Activated CD4-positive, alpha-beta T cell treated with anti-CD3 and anti-CD28 coated beads, Interleukin-2, amount 50 U/mL, for 16 hours (primary cell): ENCODE results near the gene GTF2F1.
"Not testable (repeated sequence)": the region's sequence is repeated elsewhere in the genome, so short reads cannot be mapped to it uniquely, and the experiment has no call there.

Source experiments
- DNase-seq: peaks from one replicate; pipeline ENCODE4 v3.0.0-alpha.2; 2020

The GTF2F1 gene, protein sequence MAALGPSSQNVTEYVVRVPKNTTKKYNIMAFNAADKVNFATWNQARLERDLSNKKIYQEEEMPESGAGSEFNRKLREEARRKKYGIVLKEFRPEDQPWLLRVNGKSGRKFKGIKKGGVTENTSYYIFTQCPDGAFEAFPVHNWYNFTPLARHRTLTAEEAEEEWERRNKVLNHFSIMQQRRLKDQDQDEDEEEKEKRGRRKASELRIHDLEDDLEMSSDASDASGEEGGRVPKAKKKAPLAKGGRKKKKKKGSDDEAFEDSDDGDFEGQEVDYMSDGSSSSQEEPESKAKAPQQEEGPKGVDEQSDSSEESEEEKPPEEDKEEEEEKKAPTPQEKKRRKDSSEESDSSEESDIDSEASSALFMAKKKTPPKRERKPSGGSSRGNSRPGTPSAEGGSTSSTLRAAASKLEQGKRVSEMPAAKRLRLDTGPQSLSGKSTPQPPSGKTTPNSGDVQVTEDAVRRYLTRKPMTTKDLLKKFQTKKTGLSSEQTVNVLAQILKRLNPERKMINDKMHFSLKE

DNA sequence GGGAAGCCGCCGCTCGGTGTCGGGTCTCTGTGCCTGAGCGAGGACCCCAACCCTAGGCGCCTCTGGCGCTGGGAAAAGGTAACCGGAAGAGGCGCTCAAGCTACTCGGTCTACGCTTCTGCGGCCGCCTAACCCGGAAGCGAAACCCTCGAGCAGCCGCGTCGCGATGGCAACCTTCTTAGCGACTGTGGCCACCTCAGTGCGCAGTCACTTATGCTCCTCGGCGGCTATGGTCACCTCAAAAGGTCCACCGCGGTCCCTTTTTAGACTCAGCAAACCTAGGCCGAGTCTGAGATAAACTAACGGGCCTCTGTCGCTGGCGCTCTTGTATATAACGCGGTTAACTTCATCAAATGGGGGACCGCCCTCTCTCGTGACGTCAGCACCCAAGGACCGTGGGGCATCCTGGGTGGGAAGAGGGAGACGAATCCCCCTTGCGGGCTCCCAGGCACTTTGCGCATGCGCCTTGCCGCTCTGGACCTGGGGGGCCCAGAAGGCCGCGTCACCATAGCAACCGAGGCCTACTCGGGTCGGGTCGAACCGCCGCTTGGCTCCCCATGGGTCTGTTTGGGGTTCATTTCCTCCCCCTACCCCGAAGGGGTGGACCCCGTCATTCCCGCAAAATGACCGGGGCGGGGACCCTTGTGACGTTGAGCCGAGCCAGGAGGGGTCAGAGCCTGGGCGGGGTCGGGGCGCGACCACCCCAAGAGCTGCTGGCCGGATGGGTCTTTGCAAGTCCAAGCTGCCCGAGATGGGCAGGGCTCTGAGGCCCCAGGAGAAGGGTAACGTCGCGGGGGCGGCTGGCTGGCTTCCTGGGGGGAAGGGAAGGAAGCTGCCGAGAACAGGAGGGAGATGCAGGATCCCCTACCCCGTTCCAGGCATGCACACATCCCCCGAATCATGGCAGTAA, at the start of gene GTF2F1:
GTF2F1 (minus strand) TSS at position 91 of the 909 bp plus-strand sequence. CDS start 169 bp downstream, outside the sequence.
- DNase-seq, result peak; percentile 95

DNA sequence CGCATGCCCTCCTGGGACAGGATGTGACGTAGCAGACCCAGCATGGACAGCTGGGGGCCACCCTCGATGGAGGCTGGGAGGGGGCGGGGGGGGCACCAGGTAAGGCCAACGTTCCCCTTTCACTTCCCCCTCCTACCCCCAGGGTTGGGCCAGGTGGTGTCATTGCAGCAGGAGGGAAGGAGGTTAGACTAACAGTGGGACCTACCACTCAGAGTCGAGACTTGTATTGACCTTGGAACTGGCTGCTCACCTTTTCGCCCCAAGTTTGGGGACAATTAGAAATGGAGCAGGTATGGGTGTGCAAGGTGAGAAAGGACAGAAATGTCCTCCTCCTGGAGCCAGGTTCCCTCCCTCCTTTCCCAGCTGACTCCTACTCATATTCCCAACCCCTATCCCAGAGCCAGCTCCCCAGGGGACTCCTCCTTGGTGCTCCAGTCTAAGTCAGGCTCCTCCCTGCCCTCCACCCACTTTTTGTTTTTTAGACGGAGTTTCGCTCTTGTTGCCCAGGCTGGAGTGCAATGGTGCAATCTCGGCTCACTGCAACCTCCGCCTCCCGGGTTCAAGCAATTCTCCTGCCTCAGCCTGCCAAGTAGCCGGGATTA, 49.2 kb upstream of the GTF2F1 start:
- DNase-seq, result no peak

DNA sequence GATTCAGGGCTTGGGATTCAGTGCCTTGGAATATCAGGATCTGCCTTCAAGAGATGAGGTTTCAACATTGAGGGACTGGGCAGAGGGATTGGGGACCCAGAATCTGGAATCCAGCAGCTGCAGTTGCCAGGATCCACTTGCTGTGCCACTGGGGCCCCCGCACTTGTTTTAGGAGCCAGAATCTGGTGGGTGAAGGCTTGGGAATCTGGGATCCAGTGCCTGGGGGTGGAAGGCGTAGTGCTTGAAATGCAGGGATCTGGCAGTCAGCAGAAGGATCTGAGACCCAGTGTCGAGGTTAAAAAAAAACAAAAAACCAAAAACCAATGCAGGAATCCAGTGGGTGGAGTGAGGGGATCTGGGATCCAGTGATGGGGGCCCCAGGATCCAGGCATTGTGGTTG, 47.9 kb upstream of the GTF2F1 start:
- DNase-seq, result no peak

DNA sequence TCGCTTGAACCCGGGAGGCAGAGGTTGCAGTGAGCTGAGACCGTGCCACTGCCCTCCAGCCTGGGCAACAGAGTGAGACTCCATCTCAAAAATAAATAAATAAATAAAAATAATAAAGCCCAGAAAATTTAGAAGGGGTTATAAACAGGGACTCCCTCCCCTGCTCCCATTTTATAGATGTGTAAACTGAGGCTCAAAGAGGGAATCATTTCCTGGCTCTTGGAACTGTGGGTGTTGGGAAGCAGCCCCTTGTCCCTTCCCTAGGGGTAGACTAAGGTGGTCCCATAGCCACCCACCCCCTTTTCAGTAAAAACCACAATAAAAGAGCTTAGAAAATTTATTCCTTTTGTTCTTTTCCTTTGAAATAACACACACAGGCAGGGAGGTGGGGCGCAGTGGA, 46.8 kb upstream of the GTF2F1 start:
- no peak for DNase-seq

DNA sequence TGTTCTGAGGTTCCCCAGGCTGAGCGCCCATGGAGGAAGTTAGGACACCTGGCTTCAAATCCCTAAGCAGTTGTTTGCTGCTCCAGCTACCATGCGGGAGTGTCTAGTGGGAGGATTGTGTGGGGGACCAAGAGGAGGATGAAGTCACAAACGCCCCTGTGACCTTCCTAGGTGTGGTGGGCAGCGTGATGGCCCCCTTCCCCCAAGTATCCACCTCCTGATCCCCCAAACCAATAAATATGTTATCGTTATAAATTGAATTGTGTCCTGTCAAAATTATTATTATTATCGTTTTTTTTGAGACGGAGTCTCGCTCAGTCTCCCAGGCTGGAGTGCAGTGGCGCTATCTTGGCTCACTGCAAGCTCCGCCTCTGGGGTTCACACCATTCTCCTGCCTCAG, 40.7 kb upstream of the GTF2F1 start, which contains the start of gene SLC25A41:
SLC25A41 (minus strand) TSS at position 101 of the 400 bp plus-strand sequence; CDS start at position 31, 70 bp downstream.
- DNase-seq, result no peak

DNA sequence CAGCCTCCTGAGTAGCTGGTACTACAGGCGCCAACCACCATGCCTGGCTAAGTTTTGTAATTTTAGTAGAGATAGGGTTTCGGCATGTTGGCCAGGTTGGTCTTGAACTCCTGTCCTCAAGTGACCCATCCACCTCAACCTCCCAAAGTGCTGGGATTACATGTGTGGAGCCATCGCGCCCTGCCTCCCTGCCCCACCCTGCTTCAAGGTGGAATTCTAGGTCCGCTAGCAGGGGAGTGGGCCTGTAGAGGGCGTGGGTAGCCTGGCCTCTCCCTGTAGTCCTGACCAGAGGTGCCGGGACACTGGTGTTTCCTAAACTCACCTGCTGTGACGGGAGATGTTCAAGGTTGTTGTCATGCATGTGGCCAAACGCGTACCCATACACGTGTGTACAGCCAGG, 40.2 kb upstream of the GTF2F1 start:
- no peak for DNase-seq

DNA sequence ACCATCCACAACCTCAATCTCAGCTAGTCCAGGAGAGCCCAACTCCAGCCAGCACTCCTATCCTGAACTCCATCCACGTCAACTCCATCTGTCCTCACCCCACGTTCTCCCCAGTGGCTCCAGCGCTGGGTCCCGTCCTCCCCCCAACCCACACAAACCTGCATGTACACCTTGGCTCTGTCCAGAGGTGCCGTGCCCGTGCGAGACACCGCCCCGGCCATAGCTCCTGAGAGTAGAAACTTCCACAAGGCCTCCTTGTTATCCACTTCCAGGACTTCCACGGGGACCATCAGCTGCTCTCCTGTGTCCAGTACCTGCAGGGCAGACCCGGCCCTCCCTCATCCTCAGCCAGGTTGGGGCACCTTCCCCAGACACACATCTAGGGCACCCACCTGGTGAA, 38.9 kb upstream of the GTF2F1 start:
- no peak for DNase-seq

DNA sequence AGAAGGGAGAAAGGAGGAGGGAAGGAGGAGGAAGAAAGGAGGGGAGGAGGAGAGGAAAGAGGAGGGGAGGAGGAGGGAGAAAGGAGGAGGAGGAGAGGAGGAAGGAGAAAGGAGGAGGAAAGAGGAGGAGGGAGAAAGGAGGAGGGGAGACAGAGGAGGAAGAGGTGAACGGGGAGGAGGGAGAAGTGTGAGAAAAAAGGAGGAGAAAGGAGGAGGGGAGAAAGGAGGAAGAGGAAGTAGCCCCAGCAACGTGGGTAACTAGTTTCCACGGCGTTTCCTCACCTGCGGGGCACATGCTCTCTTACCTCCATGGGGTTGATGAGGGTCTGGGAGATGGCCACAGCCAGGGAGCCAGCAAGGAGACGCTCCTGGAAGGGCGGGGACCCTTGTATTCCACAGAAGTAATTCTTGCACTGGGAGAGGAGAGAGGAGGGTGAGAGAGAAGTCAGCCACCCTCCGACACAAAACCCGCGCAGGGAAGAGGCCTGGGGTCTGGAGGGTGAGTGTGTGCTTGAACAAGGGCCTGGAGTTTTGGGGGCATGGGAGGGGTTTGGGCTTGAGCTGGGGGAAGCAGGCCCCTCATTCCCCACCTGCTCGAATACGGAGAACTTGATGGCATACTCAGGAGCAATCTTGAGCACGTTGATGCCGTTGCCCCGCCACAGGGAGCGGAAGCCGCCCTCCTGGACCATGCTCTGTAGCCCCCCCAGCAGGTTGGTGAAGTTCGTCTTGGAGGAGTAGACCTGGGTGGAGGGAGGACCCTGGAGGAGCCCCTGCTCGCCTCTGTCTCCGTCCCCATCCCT, 36.7 kb upstream of the GTF2F1 start:
- DNase-seq, result no peak

DNA sequence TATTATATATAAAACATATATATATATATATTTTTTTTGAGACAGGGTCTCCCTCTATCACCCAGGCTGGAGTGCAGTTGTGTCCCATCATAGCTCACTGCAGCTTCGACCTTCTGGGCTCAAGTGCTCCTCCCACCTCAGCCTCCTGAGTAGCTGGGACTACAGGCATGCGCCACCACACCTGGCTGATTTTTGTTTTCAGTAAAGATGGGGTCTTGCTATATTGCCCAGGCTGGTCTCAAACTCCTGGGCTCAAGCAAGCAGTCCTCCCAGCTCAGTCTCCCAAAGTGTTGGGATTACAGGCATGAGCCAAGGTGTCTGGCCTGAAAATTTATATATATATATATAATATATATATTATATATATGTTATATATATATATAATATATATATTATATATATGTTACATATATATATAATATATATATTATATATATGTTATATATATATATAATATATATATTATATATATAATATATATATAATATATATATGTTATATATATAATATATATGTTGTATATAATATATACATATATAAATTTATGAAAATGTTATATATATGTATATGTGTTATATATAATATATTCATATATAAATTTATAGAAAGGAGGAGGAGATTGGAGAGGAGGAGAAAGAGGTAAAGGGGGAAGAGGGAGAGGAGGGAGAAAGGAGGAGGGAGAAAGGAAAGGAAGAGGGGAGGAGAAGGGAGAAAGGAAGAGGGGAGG, 35.9 kb upstream of the GTF2F1 start:
- not testable (repeated sequence) for DNase-seq

DNA sequence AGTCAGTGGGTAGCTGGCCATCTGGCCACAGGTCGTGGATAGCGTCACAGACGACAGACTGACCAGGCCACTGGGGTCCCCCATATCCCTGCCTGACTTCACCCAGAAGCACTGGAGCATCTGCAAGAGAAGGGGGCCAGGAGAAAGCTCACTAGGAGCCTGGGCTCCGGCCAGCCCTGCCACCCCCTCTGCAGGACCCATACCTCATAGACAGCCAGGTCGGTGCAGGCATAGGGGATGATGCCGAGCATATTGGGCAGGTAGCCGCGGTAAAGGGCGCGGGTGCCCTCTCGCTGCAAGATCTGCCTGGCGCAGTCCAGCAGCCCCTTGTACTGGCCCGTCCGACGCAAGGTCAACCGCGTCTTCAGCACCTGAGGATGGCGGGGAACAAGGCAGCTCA, 34.2 kb upstream of the GTF2F1 start:
- no peak for DNase-seq

DNA sequence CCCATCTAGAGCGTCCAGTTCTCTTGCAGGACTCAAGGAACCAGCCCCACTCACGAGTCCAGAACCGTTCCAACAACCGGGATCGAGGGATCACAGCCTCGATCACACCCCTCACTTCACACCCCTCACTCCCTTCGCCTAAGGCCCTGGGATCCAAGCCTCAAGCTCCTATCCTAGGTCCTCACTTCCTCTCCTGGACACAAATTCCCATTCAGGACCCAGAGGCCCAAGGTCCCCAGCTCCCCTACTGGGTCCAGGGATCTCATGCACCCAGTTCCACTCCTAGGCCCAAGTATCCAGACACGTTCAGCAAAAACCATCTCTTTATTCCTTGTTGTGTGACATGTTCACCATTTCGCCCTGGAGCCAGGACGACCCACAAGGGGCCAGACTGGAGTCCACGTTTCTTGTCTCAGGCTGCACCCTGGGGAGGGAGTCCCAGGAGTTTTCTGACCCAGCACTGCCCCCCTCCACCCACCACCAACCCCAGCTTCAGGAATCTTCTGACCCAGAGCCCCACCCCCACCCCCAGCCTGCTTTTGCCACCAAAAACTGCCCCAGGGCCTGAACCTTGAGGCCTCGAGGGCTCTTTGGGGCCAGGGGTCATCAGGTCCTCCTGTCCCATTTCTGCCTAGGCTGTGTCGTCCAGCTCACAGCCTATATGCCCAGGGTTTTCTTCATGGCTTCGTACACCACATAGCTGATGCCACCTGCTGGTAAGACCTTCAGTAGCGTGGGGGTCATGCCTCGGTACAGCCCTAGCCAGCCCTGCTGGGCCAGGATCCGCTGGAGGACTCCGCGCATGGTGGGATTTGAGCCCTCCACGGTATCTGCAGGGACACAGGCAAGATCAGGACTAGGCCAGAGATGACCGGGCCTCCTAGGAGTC, 33.0 kb upstream of the GTF2F1 start:
- no peak for DNase-seq

DNA sequence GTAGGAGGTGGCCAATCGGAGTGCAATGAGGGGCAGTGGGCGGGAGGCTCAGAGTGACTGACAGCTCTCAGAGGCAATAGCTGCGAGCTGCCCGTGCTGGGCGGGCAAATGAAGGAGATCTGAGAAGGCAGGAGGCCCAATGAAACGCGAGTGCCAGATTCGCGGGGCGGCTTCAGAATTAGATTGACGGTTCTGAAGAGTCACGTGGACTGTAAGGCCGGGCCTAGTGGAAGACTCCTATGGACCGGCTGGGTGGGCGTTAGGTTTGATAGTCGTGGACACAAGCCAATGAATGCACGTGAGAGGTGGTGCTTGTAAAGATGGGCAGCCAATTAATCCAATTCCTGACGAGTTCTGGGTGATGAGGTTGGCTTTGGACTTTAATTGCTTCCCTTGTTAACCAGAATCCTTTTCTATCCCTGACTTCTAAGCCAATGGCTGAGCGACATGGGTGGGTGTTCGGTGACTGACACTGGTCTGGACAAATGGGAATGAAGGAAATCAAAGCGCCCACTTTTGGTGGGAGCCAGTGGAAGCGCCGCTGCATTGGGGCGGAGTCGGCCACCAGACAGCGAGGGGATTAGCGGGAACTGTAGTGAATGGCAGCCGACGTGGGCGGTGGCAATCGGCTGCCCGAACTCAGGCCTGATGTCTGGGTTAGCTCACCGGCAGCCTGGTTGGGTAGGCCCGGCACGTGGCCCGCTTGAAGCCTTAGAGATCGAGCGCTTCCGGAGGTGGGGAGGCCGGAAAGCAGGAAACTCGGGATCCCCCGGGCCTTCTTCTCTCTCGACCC, 32.2 kb upstream of the GTF2F1 start:
- DNase-seq, result peak; percentile 100

DNA sequence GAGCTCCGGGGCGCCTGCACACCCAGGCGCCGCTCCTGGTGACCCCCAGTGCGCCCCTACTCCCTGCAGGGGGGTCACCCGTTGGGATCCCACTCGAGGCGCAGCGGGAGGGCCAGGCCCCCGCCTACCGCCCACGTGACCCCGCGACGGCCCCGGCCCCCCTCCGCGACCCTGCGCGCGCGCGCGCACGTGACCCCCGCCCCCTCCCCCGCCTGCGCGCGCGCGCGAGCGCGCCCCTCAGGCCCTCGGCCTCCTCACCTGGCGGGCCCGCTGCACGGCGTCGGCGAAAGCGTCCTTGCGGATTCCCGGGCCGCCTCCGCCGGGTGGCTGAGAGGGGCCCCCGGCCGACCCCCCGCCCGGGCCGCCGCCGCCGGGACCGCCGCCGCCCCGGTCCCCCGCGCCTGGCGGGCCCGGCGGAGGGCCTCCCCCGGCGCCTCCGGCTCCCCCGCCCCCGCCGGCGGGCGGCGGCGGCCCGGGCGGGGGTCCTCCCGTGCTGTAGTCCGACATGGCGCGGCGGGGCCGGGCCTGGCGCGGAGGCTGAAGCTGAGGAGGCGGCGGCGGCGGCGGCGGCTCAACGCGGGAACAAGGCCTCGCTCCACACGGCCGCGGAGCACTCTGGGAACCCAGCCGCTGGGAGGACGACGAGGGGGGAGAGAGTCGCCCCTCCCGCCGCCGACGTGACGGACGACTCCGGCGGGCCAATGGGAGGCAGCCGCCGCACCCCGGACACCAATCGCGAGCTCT, 31.4 kb upstream of the GTF2F1 start, which contains the start of gene KHSRP:
KHSRP (minus strand) TSS at position 617 of the 744 bp plus-strand sequence; CDS start at position 507, 110 bp downstream.
- no peak for DNase-seq

DNA sequence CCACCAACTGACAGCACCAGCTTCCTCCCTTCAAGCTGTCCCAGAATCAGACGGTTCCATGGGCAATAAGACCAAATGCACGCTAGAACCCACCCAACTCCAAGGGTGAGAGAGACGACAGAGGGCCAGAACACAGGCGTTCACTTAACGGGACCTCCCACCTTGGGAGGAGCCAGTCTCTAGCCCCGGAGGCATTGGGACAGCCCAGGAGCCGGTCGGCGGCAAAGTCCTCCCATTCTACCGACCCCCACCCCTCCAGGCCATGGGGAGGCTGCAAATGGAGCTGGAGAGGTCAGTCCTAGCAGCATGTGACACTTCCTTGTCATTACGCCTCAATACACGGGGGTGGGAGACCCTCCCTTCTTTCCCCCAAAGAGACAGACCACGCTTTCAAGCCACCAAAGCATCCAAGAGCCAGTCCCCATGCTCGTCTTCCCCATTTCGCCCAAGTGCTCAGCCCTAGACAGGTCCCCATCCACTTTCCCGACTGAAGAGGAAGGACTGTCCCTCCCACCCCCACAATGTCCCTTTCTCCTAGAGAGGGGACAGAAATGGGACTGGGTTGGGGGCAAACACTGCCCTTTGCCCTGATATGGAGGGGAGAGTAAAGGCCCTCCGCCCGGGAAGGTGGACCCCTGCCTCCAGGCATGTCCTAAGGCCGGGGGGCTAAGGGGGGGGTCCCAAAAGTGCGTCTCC, 30.7 kb upstream of the GTF2F1 start:
- peak; percentile 51 for DNase-seq

DNA sequence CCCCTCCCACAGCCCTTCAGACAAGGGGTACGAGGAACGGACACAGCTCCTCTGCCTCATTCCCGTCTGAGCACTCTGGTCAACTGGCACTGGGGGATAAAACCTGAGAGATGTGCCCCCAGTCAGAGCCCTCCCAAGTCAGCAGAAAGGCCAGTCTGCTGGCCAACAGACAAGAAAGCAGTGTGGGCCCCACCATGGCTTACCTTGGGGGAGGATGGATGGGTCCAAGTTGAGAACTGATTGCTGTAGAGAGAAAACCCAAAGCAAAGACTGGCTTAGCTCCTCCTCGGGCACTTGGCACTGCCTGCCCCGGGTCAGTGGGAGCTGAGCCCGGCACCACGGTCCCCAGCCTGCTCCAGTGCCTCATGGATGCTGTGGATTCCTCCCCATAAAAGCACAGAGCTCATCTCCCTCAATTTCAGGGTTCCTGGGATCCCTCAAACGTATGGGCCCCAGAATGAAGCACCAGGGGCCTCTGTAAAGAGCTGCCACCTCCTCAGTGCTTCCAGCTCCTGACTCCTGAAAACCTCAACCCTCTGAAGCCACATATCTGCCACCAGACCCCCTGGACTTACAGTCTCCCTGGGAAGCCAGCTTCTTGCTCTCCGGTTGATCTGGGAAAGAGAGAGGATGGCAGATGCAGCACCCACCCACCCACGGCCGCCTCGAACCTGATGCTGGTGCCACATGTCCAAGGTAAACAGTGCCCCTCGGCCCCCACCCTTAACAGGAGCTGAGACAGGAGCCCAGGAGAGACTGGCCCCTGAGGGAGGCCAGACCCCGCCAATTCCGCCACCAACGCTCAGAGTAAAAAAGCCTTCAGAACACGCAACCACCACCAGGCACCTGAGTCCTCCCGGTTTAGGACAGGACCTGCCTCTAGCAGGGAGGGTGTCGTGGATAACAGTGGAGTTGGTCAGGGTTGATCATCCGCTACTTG, 28.4 kb upstream of the GTF2F1 start:
- no peak for DNase-seq

DNA sequence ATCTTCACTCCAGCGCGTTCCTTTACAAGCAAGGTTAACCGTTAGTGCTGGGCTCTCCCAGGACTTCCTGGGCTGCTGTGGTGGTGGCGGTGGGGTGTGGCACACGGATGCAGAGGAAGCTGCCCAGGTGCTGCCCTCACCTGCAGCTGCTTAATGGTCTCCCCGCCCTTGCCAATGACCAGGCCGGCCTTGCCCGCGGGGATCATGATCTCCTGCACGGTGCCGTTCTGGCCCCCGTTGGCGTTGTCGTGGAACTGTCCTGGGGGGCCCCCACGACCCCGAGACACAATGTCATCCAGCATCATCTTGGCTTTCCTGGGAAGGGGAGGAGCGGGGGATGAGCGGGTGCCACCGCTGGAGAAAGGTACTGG, 25.6 kb upstream of the GTF2F1 start:
- DNase-seq, result no peak
